ENCODE results near the gene MXRA8.

DNA sequence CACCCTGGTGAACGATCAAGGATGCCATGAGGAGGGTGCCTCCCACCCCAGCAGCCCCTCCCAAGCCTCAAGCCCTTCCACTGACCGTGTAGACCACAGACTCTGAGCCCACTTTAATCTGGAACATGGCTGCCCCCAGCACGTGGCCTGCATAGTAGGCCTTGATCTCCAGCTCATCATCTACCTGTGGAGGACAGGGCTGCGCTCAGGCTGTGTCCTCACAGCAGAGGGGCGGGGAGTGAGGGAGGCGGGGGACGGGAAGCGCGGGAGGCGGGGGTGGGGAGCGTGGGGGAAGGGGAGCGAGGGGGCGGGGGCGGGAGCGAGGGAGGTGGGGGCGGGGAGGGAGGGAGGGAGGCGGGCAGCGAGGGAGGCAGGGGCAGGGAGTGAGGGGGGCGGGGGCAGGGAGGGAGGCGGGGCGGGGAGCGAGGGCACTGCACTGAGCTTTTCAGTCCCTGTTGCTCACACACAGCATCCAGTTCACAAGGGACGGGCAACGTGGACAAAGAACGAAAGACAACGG lies 42.9 kb downstream of the MXRA8 start:
- TF ChIP-seq POLR2A (IDR thresholded peaks at IDR 0.05): no peak
- TF ChIP-seq CTCF (IDR thresholded peaks at IDR 0.05): no peak
